Mammary epithelial cell (primary cell): ENCODE data around the gene DOCK8.

Experiments
- EZH2 ChIP-seq: IDR thresholded peaks from 2 replicates; pipeline ENCODE4 v1.6.1; 2012; ENCODE audit warnings: low read length, inconsistent platforms, borderline replicate concordance
- TF ChIP-seq, protein P1 (sequence below), 2 donors: IDR thresholded peaks in 1 of 2; conservative IDR thresholded peaks in 1 of 2; 2 replicates each; pipeline ENCODE4 v1.5.1; 2011 to 2012; ENCODE audit warnings: inconsistent platforms in 2 of 2, low read length in 2 of 2, mild to moderate bottlenecking in 2 of 2, control low read depth in 1 of 2, low read depth in 1 of 2; ENCODE audit not compliant: insufficient read depth in 1 of 2; ENCODE audit errors: extremely low read depth in 1 of 2

DNA sequence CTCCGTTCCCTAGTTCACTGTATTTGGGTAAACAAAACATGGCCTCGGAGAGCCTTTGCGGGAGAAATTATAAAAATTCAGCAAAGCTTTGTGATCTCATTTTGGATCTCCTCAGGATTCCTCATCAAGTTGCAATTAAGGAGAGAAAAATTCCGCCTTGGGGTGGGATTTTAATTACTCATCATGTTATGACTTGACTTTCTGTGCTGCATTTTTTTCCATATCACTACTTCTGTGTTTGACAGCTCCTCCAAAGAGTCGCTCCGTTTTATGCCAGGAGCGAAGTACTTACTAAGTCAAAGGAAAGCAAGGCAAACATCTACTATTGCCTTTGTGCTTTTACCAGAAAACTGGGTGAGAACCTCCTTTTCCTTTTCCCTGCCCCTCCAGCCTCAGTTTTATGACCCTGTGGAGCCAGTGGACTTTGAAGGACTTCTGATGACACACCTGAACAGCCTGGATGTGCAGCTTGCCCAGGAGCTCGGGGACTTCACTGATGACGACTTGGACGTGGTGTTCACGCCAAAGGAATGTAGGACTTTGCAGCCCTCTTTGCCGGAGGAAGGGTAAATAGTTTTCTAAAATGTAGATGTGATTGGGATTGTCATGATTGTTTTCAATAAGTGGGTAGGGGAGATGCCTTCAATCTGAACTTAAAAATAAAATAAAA lies 71.5 kb downstream of the DOCK8 start:
- TF ChIP-seq, protein P1, sequence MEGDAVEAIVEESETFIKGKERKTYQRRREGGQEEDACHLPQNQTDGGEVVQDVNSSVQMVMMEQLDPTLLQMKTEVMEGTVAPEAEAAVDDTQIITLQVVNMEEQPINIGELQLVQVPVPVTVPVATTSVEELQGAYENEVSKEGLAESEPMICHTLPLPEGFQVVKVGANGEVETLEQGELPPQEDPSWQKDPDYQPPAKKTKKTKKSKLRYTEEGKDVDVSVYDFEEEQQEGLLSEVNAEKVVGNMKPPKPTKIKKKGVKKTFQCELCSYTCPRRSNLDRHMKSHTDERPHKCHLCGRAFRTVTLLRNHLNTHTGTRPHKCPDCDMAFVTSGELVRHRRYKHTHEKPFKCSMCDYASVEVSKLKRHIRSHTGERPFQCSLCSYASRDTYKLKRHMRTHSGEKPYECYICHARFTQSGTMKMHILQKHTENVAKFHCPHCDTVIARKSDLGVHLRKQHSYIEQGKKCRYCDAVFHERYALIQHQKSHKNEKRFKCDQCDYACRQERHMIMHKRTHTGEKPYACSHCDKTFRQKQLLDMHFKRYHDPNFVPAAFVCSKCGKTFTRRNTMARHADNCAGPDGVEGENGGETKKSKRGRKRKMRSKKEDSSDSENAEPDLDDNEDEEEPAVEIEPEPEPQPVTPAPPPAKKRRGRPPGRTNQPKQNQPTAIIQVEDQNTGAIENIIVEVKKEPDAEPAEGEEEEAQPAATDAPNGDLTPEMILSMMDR (conservative IDR thresholded peaks at IDR 0.05 in 1 of 2, IDR thresholded peaks at IDR 0.05 in 1 of 2; ENCODE audit: extremely low read depth in 1 of 2, insufficient read depth in 1 of 2, low read depth in 1 of 2, low read length in 2 of 2): no peak
- no peak for TF ChIP-seq EZH2
